ENCODE data around the gene HCN4.
"Not testable (repeated sequence)": the region's sequence is repeated elsewhere in the genome, so short reads cannot be mapped to it uniquely, and the experiment has no call there.

The HCN4 gene

GRCh38 chr15:73368301-73369136, at the start of gene HCN4:
TSS of gene HCN4 (minus strand) at chr15:73368958. CDS start at chr15:73368270, 688 bp downstream.
- no peak within 1 kb of the TSS for H3K4me3 ChIP-seq (replicated peaks; ENCODE audit: low read depth, low read length)
- no peak for DNase-seq (ENCODE audit: low read depth)
- TF ChIP-seq CTCF (IDR thresholded peaks at IDR 0.05; ENCODE audit: low read length, missing control alignments) = no peak

GRCh38 chr15:73414876-73415275, 46.1 kb upstream of the HCN4 start:
- TF ChIP-seq CTCF (IDR thresholded peaks at IDR 0.05; ENCODE audit: low read length, missing control alignments) = no peak
- DNase-seq (ENCODE audit: low read depth) = no peak
- no peak overlapping the region for H3K4me3 ChIP-seq (replicated peaks; ENCODE audit: low read depth, low read length)

GRCh38 chr15:73403171-73403570, 34.4 kb upstream of the HCN4 start:
- no peak overlapping the region for H3K4me3 ChIP-seq (replicated peaks; ENCODE audit: low read depth, low read length)
- DNase-seq (ENCODE audit: low read depth) = no peak
- TF ChIP-seq CTCF (IDR thresholded peaks at IDR 0.05; ENCODE audit: low read length, missing control alignments) = no peak

GRCh38 chr15:73400222-73400621, 31.5 kb upstream of the HCN4 start:
- not testable (repeated sequence) for H3K4me3 ChIP-seq (replicated peaks; ENCODE audit: low read depth, low read length); DNase-seq (ENCODE audit: low read depth)

- no peak for TF ChIP-seq CTCF (IDR thresholded peaks at IDR 0.05; ENCODE audit: low read length, missing control alignments)
- DNase-seq (ENCODE audit: low read depth) = no peak
- no peak overlapping the region for H3K4me3 ChIP-seq (replicated peaks; ENCODE audit: low read depth, low read length)
Measured at GRCh38 chr15:73398861-73399260, 30.1 kb upstream of the HCN4 start.

GRCh38 chr15:73397461-73397860, 28.7 kb upstream of the HCN4 start:
- no peak for DNase-seq (ENCODE audit: low read depth)
- TF ChIP-seq CTCF (IDR thresholded peaks at IDR 0.05; ENCODE audit: low read length, missing control alignments) = no peak
- no peak overlapping the region for H3K4me3 ChIP-seq (replicated peaks; ENCODE audit: low read depth, low read length)

- DNase-seq (ENCODE audit: low read depth) = no peak
- TF ChIP-seq CTCF (IDR thresholded peaks at IDR 0.05; ENCODE audit: low read length, missing control alignments) = no peak
- H3K4me3 ChIP-seq (replicated peaks; ENCODE audit: low read depth, low read length) = no peak overlapping the region
Measured at GRCh38 chr15:73395671-73396070, 26.9 kb upstream of the HCN4 start.
